Trophoblast cell (in vitro differentiated cells and primary cell): Measurements from ENCODE around the gene CHRD.

Experiments
- DNase-seq, 2 donors: peaks; one replicate each; pipeline ENCODE4 v3.0.0-alpha.2; 2016
- H2AFZ ChIP-seq: 2 replicates; pipeline ENCODE4 v1.6.1; 2013; ENCODE audit warnings: low read length, moderate library complexity, mild to moderate bottlenecking; ENCODE audit not compliant: insufficient read depth, poor library complexity
- H2AK5ac ChIP-seq: 2 replicates; pipeline ENCODE4 v1.6.1; 2013; ENCODE audit warnings: mild to moderate bottlenecking, low read length
- H2BK120ac ChIP-seq: 2 replicates; pipeline ENCODE4 v1.6.1; 2013; ENCODE audit warnings: low read length, mild to moderate bottlenecking, moderate library complexity; ENCODE audit not compliant: insufficient read depth, poor library complexity
- H2BK12ac ChIP-seq: 2 replicates; pipeline ENCODE4 v1.6.1; 2013; ENCODE audit warnings: mild to moderate bottlenecking, low read length, moderate library complexity
- H2BK5ac ChIP-seq: 2 replicates; pipeline ENCODE4 v1.6.1; 2013; ENCODE audit warnings: low read length, low read depth, moderate library complexity, mild to moderate bottlenecking; ENCODE audit not compliant: poor library complexity
- H3K14ac ChIP-seq: 2 replicates; pipeline ENCODE4 v1.6.1; 2013; ENCODE audit warnings: mild to moderate bottlenecking, low read length
- H3K18ac ChIP-seq: 2 replicates; pipeline ENCODE4 v1.6.1; 2013; ENCODE audit warnings: mild to moderate bottlenecking, low read length
- H3K23ac ChIP-seq: 2 replicates; pipeline ENCODE4 v1.6.1; 2013; ENCODE audit warnings: low read length
- H3K27ac ChIP-seq: 2 replicates; pipeline ENCODE4 v1.5.1; 2013; ENCODE audit warnings: low read depth, mild to moderate bottlenecking, inconsistent platforms, low read length, moderate library complexity
- H3K27me3 ChIP-seq: 2 replicates; pipeline ENCODE4 v1.6.1; 2013; ENCODE audit warnings: inconsistent platforms, mild to moderate bottlenecking, low read length, moderate library complexity; ENCODE audit not compliant: insufficient read depth
- H3K36me3 ChIP-seq, 2 experiments: 1 replicate in 1 of 2; 2 replicates in 1 of 2; pipeline ENCODE4 v1.6.1; 2013; ENCODE audit warnings: low read length in 2 of 2, mild to moderate bottlenecking in 2 of 2, moderate library complexity in 1 of 2; ENCODE audit not compliant: insufficient read depth in 2 of 2, control insufficient read depth in 1 of 2
- H3K4ac ChIP-seq: 2 replicates; pipeline ENCODE4 v1.6.1; 2013; ENCODE audit warnings: low read depth, mild to moderate bottlenecking, low read length, moderate library complexity
- H3K4me1 ChIP-seq, 2 experiments: 1 replicate in 1 of 2; 2 replicates in 1 of 2; pipeline ENCODE4 v1.6.1; 2013; ENCODE audit warnings: low read length in 2 of 2, mild to moderate bottlenecking in 2 of 2, moderate library complexity in 1 of 2; ENCODE audit not compliant: insufficient read depth in 2 of 2, control insufficient read depth in 1 of 2
- H3K4me2 ChIP-seq: 2 replicates; pipeline ENCODE4 v1.6.1; 2013; ENCODE audit warnings: inconsistent platforms, mild to moderate bottlenecking, low read length, moderate library complexity
- H3K4me3 ChIP-seq: 2 replicates; pipeline ENCODE4 v1.5.1; 2013; ENCODE audit warnings: mild to moderate bottlenecking, low read depth, low read length, inconsistent platforms
- H3K79me1 ChIP-seq: one replicate; pipeline ENCODE4 v1.6.1; 2013; ENCODE audit warnings: low read length
- H3K79me2 ChIP-seq: 2 replicates; pipeline ENCODE4 v1.6.1; 2013; ENCODE audit warnings: low read length, mild to moderate bottlenecking; ENCODE audit not compliant: control insufficient read depth, insufficient read depth, poor library complexity
- H3K9ac ChIP-seq: 2 replicates; pipeline ENCODE4 v1.6.1; 2013; ENCODE audit warnings: mild to moderate bottlenecking, low read length
- H3K9me3 ChIP-seq: 2 replicates; pipeline ENCODE4 v1.6.1; 2013; ENCODE audit warnings: low read depth, mild to moderate bottlenecking, control low read depth, inconsistent platforms, low read length; ENCODE audit not compliant: insufficient read depth
- H4K12ac ChIP-seq: 2 replicates; pipeline ENCODE4 v1.6.1; 2013; ENCODE audit warnings: low read depth, mild to moderate bottlenecking, low read length, moderate library complexity
- H4K8ac ChIP-seq: 2 replicates; pipeline ENCODE4 v1.6.1; 2013; ENCODE audit warnings: low read depth, mild to moderate bottlenecking, low read length, moderate library complexity
- H4K91ac ChIP-seq: one replicate; pipeline ENCODE4 v1.6.1; 2013; ENCODE audit warnings: low read depth, mild to moderate bottlenecking, low read length, moderate library complexity
- WGBS: extraction: QIAGEN DNeasy Blood & Tissue Kit; methylation state at CpG from one replicate; pipeline ENCODE4 v1.1.7; 2013; ENCODE audit warnings: missing lambda C conversion rate; ENCODE audit not compliant: insufficient read length, insufficient coverage; ENCODE audit errors: extremely low coverage; 5-methylcytosine and 5-hydroxymethylcytosine counted together

Gene CHRD

DNA sequence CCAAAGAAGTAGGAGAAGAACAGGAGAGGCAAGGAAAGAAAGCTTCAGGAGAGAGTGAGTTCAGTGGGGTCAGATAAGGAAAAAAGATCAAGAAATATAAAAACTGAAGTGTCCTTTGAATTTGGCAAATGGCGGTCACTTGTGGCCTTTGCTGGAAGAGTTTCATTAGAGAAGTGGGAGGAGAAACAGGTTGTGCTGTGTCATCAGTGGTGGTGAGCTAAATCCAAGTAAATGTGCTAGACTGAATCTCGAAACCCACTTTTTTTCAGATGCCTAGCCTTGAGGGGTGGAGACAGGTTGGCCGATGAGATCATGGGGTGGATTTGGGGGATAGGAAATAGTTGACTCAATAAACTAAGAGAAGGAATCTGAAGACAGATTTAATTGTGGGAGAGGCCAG is 43.7 kb downstream of the CHRD start:
- Histone ChIP-seq H3K36me3 (no peaks in the 10 kb centered on the region), H3K18ac (no peak overlapping the region), H3K23ac (no peak overlapping the region), H2AFZ (no peak overlapping the region), H3K27me3 (no peaks in the 10 kb centered on the region), H4K12ac (no peak overlapping the region), H3K4me1 (peaks cover 0 to 3% of the 10 kb centered on the region in 2 experiments), H4K8ac (no peak overlapping the region), H3K4me3 (no peak overlapping the region), H3K4me2 (no peak overlapping the region), H3K4ac (no peak overlapping the region), H3K14ac (no peak overlapping the region), H3K9ac (no peak overlapping the region), H2BK12ac (no peak overlapping the region), H4K91ac (no peak overlapping the region), H2BK120ac (no peak overlapping the region), H2BK5ac (no peak overlapping the region), H3K27ac (no peak overlapping the region), H2AK5ac (no peak overlapping the region), H3K79me2 (no peaks in the 10 kb centered on the region), H3K79me1 (no peaks in the 10 kb centered on the region), H3K9me3 (no peaks in the 10 kb centered on the region)
- WGBS = no CpG with 5 or more reads among the region's 3 CpGs
- DNase-seq = no peak

DNA sequence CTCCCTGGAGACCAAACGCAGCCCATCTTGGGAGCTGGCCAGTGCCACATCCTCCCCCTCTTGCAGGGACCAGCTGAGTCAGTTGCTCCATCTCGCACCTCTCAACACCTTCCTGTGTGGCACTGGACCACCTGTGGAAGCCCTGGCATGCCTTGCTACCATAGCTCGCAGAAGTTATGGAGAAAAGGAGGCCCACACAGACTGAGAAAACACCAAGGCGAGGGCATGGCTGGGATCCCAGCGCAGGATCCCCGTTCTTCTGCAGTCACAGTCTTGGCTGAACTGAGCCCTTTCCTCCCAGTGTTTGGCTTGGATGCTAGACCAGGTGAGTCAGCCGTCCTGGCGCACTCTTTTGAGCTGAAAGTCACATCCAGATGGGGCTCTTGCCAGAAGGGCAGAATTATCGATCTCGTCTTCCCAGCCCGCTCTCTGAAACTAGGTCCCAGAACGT is 46.9 kb downstream of the CHRD start:
- no peak for DNase-seq
- Histone ChIP-seq H3K79me2 (no peaks in the 10 kb centered on the region), H3K27me3 (no peaks in the 10 kb centered on the region), H3K23ac (no peak overlapping the region), H3K4me1 (no peaks in the 10 kb centered on the region), H2AK5ac (no peak overlapping the region), H2BK12ac (no peak overlapping the region), H3K4me2 (no peak overlapping the region), H2BK5ac (no peak overlapping the region), H2AFZ (no peak overlapping the region), H4K8ac (no peak overlapping the region), H3K4me3 (no peak overlapping the region), H3K9me3 (no peaks in the 10 kb centered on the region), H4K12ac (no peak overlapping the region), H2BK120ac (no peak overlapping the region), H3K14ac (no peak overlapping the region), H4K91ac (no peak overlapping the region), H3K4ac (no peak overlapping the region), H3K79me1 (no peaks in the 10 kb centered on the region), H3K18ac (no peak overlapping the region), H3K9ac (no peak overlapping the region), H3K27ac (no peak overlapping the region), H3K36me3 (no peaks in the 10 kb centered on the region)
- no CpG with 5 or more reads among the region's 12 CpGs for WGBS

DNA sequence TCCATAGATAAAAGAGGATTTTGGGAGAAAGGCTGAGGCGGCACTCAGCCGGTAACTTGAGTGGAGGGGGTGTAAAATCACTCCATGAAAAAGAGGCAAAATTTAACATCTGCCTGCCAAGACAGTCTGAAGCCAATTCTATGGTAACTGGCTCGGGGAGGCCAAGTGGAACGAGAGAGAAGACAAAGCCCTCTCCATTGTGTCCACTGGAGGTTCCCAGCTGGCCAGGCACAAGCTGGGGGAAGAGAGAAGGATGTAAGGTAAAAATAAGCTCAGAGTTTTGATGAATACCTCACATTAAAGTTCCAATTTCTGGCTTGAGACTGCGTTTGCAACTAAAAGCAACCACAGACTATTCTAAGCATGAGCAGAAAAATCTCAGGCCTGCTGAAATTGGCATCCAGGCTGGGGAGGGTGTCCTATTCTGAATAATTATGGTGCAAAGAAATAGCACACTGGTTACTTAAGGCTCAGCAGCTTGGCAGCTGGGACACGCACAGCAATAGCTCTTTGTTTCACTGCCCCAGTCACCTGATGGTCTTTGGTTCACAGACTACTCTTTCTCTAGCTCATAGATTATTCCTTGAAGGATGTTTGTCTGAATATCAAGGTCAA is 48.8 kb downstream of the CHRD start:
- Histone ChIP-seq H3K9me3 (no peaks in the 10 kb centered on the region), H2AFZ (no peak overlapping the region), H3K36me3 (no peaks in the 10 kb centered on the region), H3K23ac (no peak overlapping the region), H2BK5ac (no peak overlapping the region), H4K12ac (no peak overlapping the region), H3K4me2 (no peak overlapping the region), H2AK5ac (no peak overlapping the region), H3K9ac (no peak overlapping the region), H3K27ac (no peak overlapping the region), H3K4ac (no peak overlapping the region), H3K14ac (no peak overlapping the region), H4K8ac (no peak overlapping the region), H3K4me1 (no peaks in the 10 kb centered on the region), H3K4me3 (no peak overlapping the region), H3K18ac (no peak overlapping the region), H4K91ac (peak overlapping the region; percentile 28), H3K79me1 (no peaks in the 10 kb centered on the region), H3K79me2 (no peaks in the 10 kb centered on the region), H2BK120ac (no peak overlapping the region), H2BK12ac (peak overlapping the region; percentile 66), H3K27me3 (no peaks in the 10 kb centered on the region)
- no CpG with 5 or more reads among the region's 6 CpGs for WGBS
- DNase-seq = peak in 1 of 2 donors; percentile 57

DNA sequence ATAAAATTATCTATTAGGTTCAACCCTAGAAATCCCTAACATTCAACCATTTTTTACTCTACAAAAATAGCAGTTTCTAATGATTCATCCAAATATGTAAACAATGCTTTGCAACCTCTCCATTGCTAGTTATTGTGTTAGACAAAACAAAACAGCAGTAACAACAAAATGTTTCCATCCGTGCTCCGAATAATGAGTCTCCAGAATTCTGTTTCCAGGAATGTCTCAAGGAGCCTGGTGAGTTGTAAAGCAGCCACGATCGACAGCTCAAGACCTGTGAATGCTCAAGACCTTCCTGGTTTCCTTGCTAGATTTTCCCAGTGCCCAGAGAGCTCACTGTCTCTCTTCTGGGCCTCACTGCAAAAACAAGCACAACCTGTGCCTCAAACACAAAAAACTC is 49.9 kb downstream of the CHRD start:
- Histone ChIP-seq H3K4me3 (no peak overlapping the region), H3K14ac (no peak overlapping the region)
- WGBS = no CpG with 5 or more reads among the region's 4 CpGs

More for the DNA sequence above, 49.9 kb downstream of the CHRD start:
- Histone ChIP-seq H2BK12ac (no peak overlapping the region), H3K36me3 (no peaks in the 10 kb centered on the region), H3K18ac (no peak overlapping the region), H3K27me3 (no peaks in the 10 kb centered on the region), H2BK5ac (no peak overlapping the region), H2AK5ac (no peak overlapping the region), H3K4me1 (no peaks in the 10 kb centered on the region), H2BK120ac (no peak overlapping the region), H3K79me1 (no peaks in the 10 kb centered on the region), H3K4me2 (no peak overlapping the region), H2AFZ (no peak overlapping the region), H3K79me2 (no peaks in the 10 kb centered on the region), H4K12ac (no peak overlapping the region), H3K23ac (no peak overlapping the region), H3K9me3 (no peaks in the 10 kb centered on the region), H3K9ac (no peak overlapping the region), H3K27ac (no peak overlapping the region), H3K4ac (no peak overlapping the region), H4K91ac (no peak overlapping the region), H4K8ac (no peak overlapping the region)
- peak in 1 of 2 donors; percentile 31 for DNase-seq
